BLaER1 treated with 17β-estradiol and CSF1 and Interleukin-3, amounts not matched to agents 10 nM and 100 nM (cell line): ENCODE measurements around the gene P2RX1.

Source experiments
- H3K27ac ChIP-seq, 11 experiments: shearing (Covaris generic); formaldehyde crosslinking; 2 replicates each; pipeline ENCODE4 v1.8.1; 2022
- H3K27me3 ChIP-seq, 11 experiments: shearing (Covaris generic); formaldehyde crosslinking; 2 replicates each; pipeline ENCODE4 v1.8.1; 2022
- H3K36me3 ChIP-seq, 11 experiments: shearing (Covaris generic); formaldehyde crosslinking; 2 replicates each; pipeline ENCODE4 v1.8.1; 2022
- H3K4me1 ChIP-seq, 10 experiments: shearing (Covaris generic); formaldehyde crosslinking; 2 replicates each; pipeline ENCODE4 v1.8.1; 2022
- H3K4me2 ChIP-seq, 11 experiments: shearing (Covaris generic); formaldehyde crosslinking; 2 replicates each; pipeline ENCODE4 v1.8.1; 2022
- H3K4me3 ChIP-seq, 10 experiments: shearing (Covaris generic); formaldehyde crosslinking; 2 replicates each; pipeline ENCODE4 v1.8.1; 2022
- H3K9ac ChIP-seq, 11 experiments: shearing (Covaris generic); formaldehyde crosslinking; 2 replicates each; pipeline ENCODE4 v1.8.1; 2022
- H3K9me3 ChIP-seq, 11 experiments: shearing (Covaris generic); formaldehyde crosslinking; replicated peaks in 1 of 11; 2 replicates each; pipeline ENCODE4 v1.8.1; 2022
- H4K20me1 ChIP-seq, 11 experiments: shearing (Covaris generic); formaldehyde crosslinking; 2 replicates each; pipeline ENCODE4 v1.8.1; 2022
- Cebpa-rat ChIP-seq, 11 experiments: shearing (Covaris generic); IDR thresholded peaks; 2 replicates each; pipeline ENCODE4 v1.8.1; 2022

Gene P2RX1

GRCh38 chr17:3910420-3911270 lies 5.6 kb downstream of the P2RX1 start:
- Histone ChIP-seq H3K9ac (peak overlapping the region in 10 of 11 experiments; percentile 41 to 70 (median 60); a peak in 19 of 22 replicates), H3K27ac (peak overlapping the region in 10 of 11 experiments; percentile 29 to 96 (median 75); a peak in 19 of 22 replicates), H3K4me1 (peaks cover 65 to 100% (median 93%) of the 10 kb centered on the region in 10 experiments), H3K4me3 (peak overlapping the region in 4 of 10 experiments; percentile 2 to 45 (median 14); a peak in 6 of 20 replicates), H4K20me1 (peaks cover 0 to 99% (median 17%) of the 10 kb centered on the region in 11 experiments; a peak in 14 of 22 replicates), H3K9me3 (no peaks in the 10 kb centered on the region), H3K4me2 (peak overlapping the region; percentile 76 to 100 (median 95)), H3K36me3 (peaks cover 0 to 25% (median 0%) of the 10 kb centered on the region in 11 experiments; a peak in 5 of 22 replicates), H3K27me3 (no peaks in the 10 kb centered on the region)
- no peak for TF ChIP-seq Cebpa-rat (IDR thresholded peaks at IDR 0.05)

DNA sequence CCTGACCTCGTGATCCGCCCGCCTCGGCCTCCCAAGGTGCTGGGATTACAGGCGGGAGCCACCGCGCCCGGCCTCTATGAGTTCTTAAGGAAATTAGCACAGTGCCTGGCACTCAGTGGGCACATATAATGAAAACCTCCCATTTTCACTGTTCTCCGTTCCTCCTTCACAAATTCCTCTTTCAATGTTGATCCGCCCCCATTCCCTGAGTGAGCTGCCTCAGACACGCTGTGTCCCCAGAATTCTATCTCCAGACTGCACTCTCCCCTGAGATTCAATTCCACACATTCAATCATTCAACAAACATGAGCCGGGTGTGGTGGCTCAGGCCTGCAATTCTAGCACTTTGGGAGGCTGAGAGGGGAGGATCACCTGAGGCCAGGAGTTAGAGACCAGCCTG lies 7.0 kb downstream of the P2RX1 start:
- TF ChIP-seq Cebpa-rat (IDR thresholded peaks at IDR 0.05): no peak
- H3K4me1 ChIP-seq: peaks cover 65 to 100% (median 93%) of the 10 kb centered on the region in 10 experiments
- H3K9me3 ChIP-seq: no peaks in the 10 kb centered on the region
- 0 out of 22 replicates have a peak, but pooled peaks cover 0 to 6% (median 0%) of the 10 kb centered on the region in 11 experiments for H3K27me3 ChIP-seq
- peaks cover 0 to 99% (median 8%) of the 10 kb centered on the region in 11 experiments; a peak in 14 of 22 replicates for H4K20me1 ChIP-seq
- no peak overlapping the region for H3K4me3 ChIP-seq
- H3K9ac ChIP-seq: peak overlapping the region in 3 of 11 experiments; percentile 4 to 58 (median 23); a peak in 2 of 22 replicates
- peak overlapping the region in 3 of 11 experiments; percentile 76 to 96 (median 78); a peak in 2 of 22 replicates for H3K27ac ChIP-seq
- peaks cover 0 to 25% (median 0%) of the 10 kb centered on the region in 11 experiments; a peak in 5 of 22 replicates for H3K36me3 ChIP-seq
- peak overlapping the region in 5 of 11 experiments; percentile 18 to 96 (median 76); a peak in 7 of 22 replicates for H3K4me2 ChIP-seq

GRCh38 chr17:3907483-3908216 lies 8.6 kb downstream of the P2RX1 start:
- Histone ChIP-seq H3K4me3 (no peak overlapping the region), H3K9me3 (no peaks in the 10 kb centered on the region), H3K27me3 (peaks cover 0 to 12% (median 0%) of the 10 kb centered on the region in 11 experiments; a peak in 1 of 22 replicates), H3K36me3 (peaks cover 0 to 30% (median 0%) of the 10 kb centered on the region in 11 experiments; a peak in 6 of 22 replicates), H4K20me1 (peaks cover 0 to 99% (median 6%) of the 10 kb centered on the region in 11 experiments; a peak in 10 of 22 replicates), H3K9ac (peak overlapping the region in 4 of 11 experiments; percentile 14 to 50 (median 24); a peak in 6 of 22 replicates), H3K4me2 (peak overlapping the region in 9 of 11 experiments; percentile 0 to 96 (median 58); a peak in 15 of 22 replicates), H3K4me1 (peaks cover 55 to 100% (median 93%) of the 10 kb centered on the region in 10 experiments), H3K27ac (peak overlapping the region in 3 of 11 experiments; percentile 21 to 42 (median 33); a peak in 4 of 22 replicates)
- TF ChIP-seq Cebpa-rat (IDR thresholded peaks at IDR 0.05): no peak

- Histone ChIP-seq H4K20me1 (peaks cover 0 to 91% (median 6%) of the 10 kb centered on the region in 11 experiments; a peak in 8 of 22 replicates), H3K4me3 (no peak overlapping the region), H3K9ac (no peak overlapping the region), H3K9me3 (no peaks in the 10 kb centered on the region), H3K4me2 (peak overlapping the region in 5 of 11 experiments; percentile 58 to 100 (median 99); a peak in 9 of 22 replicates), H3K36me3 (peaks cover 0 to 35% (median 3%) of the 10 kb centered on the region in 11 experiments; a peak in 8 of 22 replicates), H3K27me3 (peaks cover 0 to 12% (median 0%) of the 10 kb centered on the region in 11 experiments; a peak in 1 of 22 replicates), H3K27ac (no peak overlapping the region), H3K4me1 (peaks cover 47 to 100% (median 85%) of the 10 kb centered on the region in 10 experiments)
- no peak for TF ChIP-seq Cebpa-rat (IDR thresholded peaks at IDR 0.05)
These were observed 9.4 kb downstream of the P2RX1 start for GRCh38 chr17:3906881-3907280.

- H3K27ac ChIP-seq: peak overlapping the region in 8 of 11 experiments; percentile 36 to 94 (median 86); a peak in 13 of 22 replicates
- H3K9ac ChIP-seq: peak overlapping the region in 8 of 11 experiments; percentile 44 to 87 (median 76); a peak in 14 of 22 replicates
- peaks cover 0 to 73% (median 6%) of the 10 kb centered on the region in 11 experiments; a peak in 8 of 22 replicates for H4K20me1 ChIP-seq
- TF ChIP-seq Cebpa-rat (IDR thresholded peaks at IDR 0.05): no peak
- peaks cover 0 to 50% (median 8%) of the 10 kb centered on the region in 11 experiments; a peak in 10 of 22 replicates for H3K36me3 ChIP-seq
- peaks cover 0 to 12% (median 0%) of the 10 kb centered on the region in 11 experiments; a peak in 1 of 22 replicates for H3K27me3 ChIP-seq
- H3K4me1 ChIP-seq: peaks cover 29 to 88% (median 67%) of the 10 kb centered on the region in 10 experiments
- H3K9me3 ChIP-seq: no peaks in the 10 kb centered on the region
- H3K4me2 ChIP-seq: peak overlapping the region; percentile 68 to 100 (median 96)
- peak overlapping the region in 4 of 10 experiments; percentile 48 to 64 (median 62); a peak in 3 of 20 replicates for H3K4me3 ChIP-seq
These were observed 11.2 kb downstream of the P2RX1 start for GRCh38 chr17:3905017-3905520.

DNA sequence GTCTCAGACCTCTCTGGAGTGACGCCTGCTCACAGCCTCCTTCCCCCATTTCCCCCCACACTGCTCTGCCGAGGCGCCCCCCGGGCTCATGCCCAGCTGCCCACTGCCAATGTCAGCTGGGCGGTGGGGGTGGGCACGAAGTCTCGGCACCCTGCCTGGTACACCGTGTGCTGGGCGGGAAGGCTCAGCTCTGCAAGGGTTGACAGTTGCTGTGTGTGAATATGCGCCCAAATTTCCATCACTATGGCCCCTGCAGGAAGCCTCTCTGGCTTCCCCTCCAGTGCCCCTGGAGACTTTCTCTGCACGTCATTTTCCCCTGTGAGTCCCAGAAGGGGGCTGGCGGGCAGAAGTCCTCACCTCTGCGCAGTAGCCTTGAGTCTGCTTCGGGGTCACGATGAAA lies 11.8 kb downstream of the P2RX1 start:
- Histone ChIP-seq H3K4me2 (peak overlapping the region; percentile 50 to 100 (median 96)), H3K27ac (peak overlapping the region in 9 of 11 experiments; percentile 42 to 94 (median 85); a peak in 17 of 22 replicates), H3K4me3 (peak overlapping the region in 8 of 10 experiments; percentile 11 to 64 (median 52); a peak in 14 of 20 replicates), H3K9me3 (no peaks in the 10 kb centered on the region), H4K20me1 (peaks cover 0 to 68% (median 6%) of the 10 kb centered on the region in 11 experiments; a peak in 8 of 22 replicates), H3K27me3 (peaks cover 0 to 12% (median 0%) of the 10 kb centered on the region in 11 experiments; a peak in 1 of 22 replicates), H3K9ac (peak overlapping the region; percentile 2 to 87 (median 68); a peak in 19 of 22 replicates), H3K36me3 (peaks cover 0 to 55% (median 9%) of the 10 kb centered on the region in 11 experiments; a peak in 10 of 22 replicates), H3K4me1 (peaks cover 27 to 83% (median 64%) of the 10 kb centered on the region in 10 experiments)
- no peak for TF ChIP-seq Cebpa-rat (IDR thresholded peaks at IDR 0.05)

DNA sequence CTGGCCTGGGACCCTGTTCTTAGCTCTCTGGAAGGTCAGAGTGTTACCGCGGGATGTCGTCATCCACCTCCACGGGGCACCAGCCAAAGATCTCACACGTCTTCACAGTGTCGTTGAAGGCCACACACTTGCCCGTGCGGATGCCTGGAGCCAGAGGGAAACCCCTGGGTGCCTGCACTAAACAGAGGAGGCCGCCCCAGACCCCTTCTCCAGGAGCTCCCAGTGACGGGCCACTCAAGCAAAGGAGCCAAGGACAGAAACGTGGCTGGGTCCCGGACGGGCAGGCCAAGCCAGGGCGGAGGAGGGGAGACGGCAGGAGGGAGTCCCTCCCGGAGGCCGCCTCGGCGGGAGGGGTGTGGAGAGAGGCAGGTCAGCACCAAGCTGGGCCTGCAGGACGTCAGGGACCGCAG lies 12.4 kb downstream of the P2RX1 start:
- H3K9me3 ChIP-seq: no peaks in the 10 kb centered on the region
- H4K20me1 ChIP-seq: peaks cover 0 to 62% (median 3%) of the 10 kb centered on the region in 11 experiments; a peak in 8 of 22 replicates
- H3K27ac ChIP-seq: peak overlapping the region in 9 of 11 experiments; percentile 42 to 94 (median 85); a peak in 17 of 22 replicates
- H3K36me3 ChIP-seq: peaks cover 0 to 62% (median 16%) of the 10 kb centered on the region in 11 experiments; a peak in 15 of 22 replicates
- no peak; a peak in 1 of 22 replicates for TF ChIP-seq Cebpa-rat (IDR thresholded peaks at IDR 0.05)
- peak overlapping the region; percentile 50 to 100 (median 96) for H3K4me2 ChIP-seq
- peaks cover 21 to 77% (median 59%) of the 10 kb centered on the region in 10 experiments for H3K4me1 ChIP-seq
- peak overlapping the region; percentile 2 to 87 (median 68); a peak in 20 of 22 replicates for H3K9ac ChIP-seq
- H3K27me3 ChIP-seq: peaks cover 0 to 12% (median 0%) of the 10 kb centered on the region in 11 experiments; a peak in 1 of 22 replicates
- peak overlapping the region in 8 of 10 experiments; percentile 11 to 64 (median 52); a peak in 14 of 20 replicates for H3K4me3 ChIP-seq
